Gastrocnemius medialis (tissue), 4 donors: ENCODE results near the gene NR6A1. TPM values are rescaled to one million over a fixed set of nuclear protein-coding genes. Genes with fewer than 3 reads are reported as not detected.

Experiments
- ATAC-seq, 2 donors: fragments of 150-250 bp; one replicate each; pipeline ENCODE4 v1.9.1; 2016
- DNase-seq, 2 donors: peaks; one replicate each; pipeline ENCODE4 v3.0.0-alpha.2; 2019
- H3K27ac ChIP-seq, 4 donors: fragments of 200-600 bp; sonication (generic); 1 replicate in 1 of 4; 2 replicates in 3 of 4; pipeline ENCODE4 v1.5.1; 2016 to 2018; ENCODE audit warnings: mild to moderate bottlenecking in 2 of 4, moderate library complexity in 1 of 4
- H3K27me3 ChIP-seq, 3 donors: fragments of 200-600 bp; sonication (generic) in 2 of 3; 1 replicate in 1 of 3; 2 replicates in 2 of 3; pipeline versions ENCODE4 v1.5.1 to v1.6.0; 2016 to 2019; ENCODE audit warnings: mild to moderate bottlenecking in 1 of 3, moderate library complexity in 1 of 3
- H3K36me3 ChIP-seq, 2 donors: fragments of 200-600 bp; sonication (generic) in 1 of 2; one replicate each; pipeline ENCODE4 v1.5.1; 2017 to 2018
- H3K4me1 ChIP-seq, 2 donors: fragments of 200-600 bp; sonication (generic) in 1 of 2; one replicate each; pipeline ENCODE4 v1.5.1; 2016 to 2017; ENCODE audit warnings: mild to moderate bottlenecking in 2 of 2
- H3K4me3 ChIP-seq, 4 donors: fragments of 200-600 bp; sonication (generic) in 3 of 4; 1 replicate in 1 of 4; 2 replicates in 3 of 4; pipeline ENCODE4 v1.5.1; 2016 to 2019; ENCODE audit warnings: mild to moderate bottlenecking in 2 of 4
- H3K9me3 ChIP-seq, 3 donors: fragments of 200-600 bp; sonication (generic) in 2 of 3; 1 replicate in 1 of 3; 2 replicates in 2 of 3; pipeline ENCODE4 v1.5.1; 2016 to 2019
- CTCF ChIP-seq, 5 experiments: fragments of 450-650 bp in 3 of 5; fragments of 200-600 bp in 2 of 5; sonication (generic) in 2 of 5; IDR thresholded peaks in 4 of 5; conservative IDR thresholded peaks in 1 of 5; 1 replicate in 4 of 5; 2 replicates in 1 of 5; pipeline ENCODE4 v1.5.1; 2016 to 2019; ENCODE audit warnings: antibody characterized with exemption in 5 of 5, mild to moderate bottlenecking in 3 of 5, moderate library complexity in 3 of 5
- POLR2A ChIP-seq, 2 donors: fragments of 450-650 bp; IDR thresholded peaks; one replicate each; pipeline ENCODE4 v1.6.1; 2017; ENCODE audit warnings: antibody characterized with exemption in 2 of 2, mild to moderate bottlenecking in 2 of 2, moderate library complexity in 2 of 2
- in situ Hi-C, 4 donors: fragments of 200-750 bp; cut with MboI; loops; one replicate each; pipeline versions ENCODE4 v1.15.0 to v1.8.0; 2017; ENCODE audit warnings: low sequenced_read_pairs in 4 of 4
- intact Hi-C: fragments of 100-400 bp; cut with DNase I; formaldehyde crosslinking; loops from one replicate; pipeline ENCODE4 v1.15.1; 2023; ENCODE audit warnings: low total_unique reads
- total RNA-seq, 4 donors: library from RNA; depleted of rRNA; stranded (reverse); fragments of >200 nt; gene quantifications; one replicate each; pipeline versions ENCODE4 v1.1.0 to v1.2.3, GENCODE V29; 2016

NR6A1 gene
- total RNA-seq, result 1 to 10 TPM in 3 of 4 donors, under 1 TPM in 1; 0.58 to 5.6 (median 2.1) TPM

GRCh38 chr9:124771021-124771866 lies at the start of gene NR6A1:
NR6A1 (minus strand) TSS chr9:124771311.
- peaks cover 17 to 20% of the 10 kb centered on the region in 2 donors for H3K4me1 ChIP-seq

GRCh38 chr9:124818431-124819281 lies 47.5 kb upstream of the NR6A1 start:
- peak in 1 of 5 experiments; percentile 11 for TF ChIP-seq CTCF (IDR thresholded peaks at IDR 0.05 in 4 of 5, conservative IDR thresholded peaks at IDR 0.05 in 1 of 5)
- no peak for TF ChIP-seq POLR2A (IDR thresholded peaks at IDR 0.05)
- in situ Hi-C loops (no loop called here), intact Hi-C loops (no loop called here)
- Histone ChIP-seq H3K36me3 (no peaks in the 10 kb centered on the region), H3K9me3 (no peaks in the 10 kb centered on the region), H3K4me1 (peaks cover 0 to 4% of the 10 kb centered on the region in 2 donors), H3K4me3 (no peak overlapping the region), H3K27me3 (no peaks in the 10 kb centered on the region), H3K27ac (peak overlapping the region in 2 of 4 donors; percentile 20 to 31)
- peak; percentile 78 to 95 for ATAC-seq
- DNase-seq, result peak; percentile 38 to 76

More at GRCh38 chr9:124771021-124771866, at the start of gene NR6A1:
- peak within 1 kb of the TSS; percentile 77 to 87 (median 80) for H3K27ac ChIP-seq
- H3K36me3 ChIP-seq, result no peaks in the 10 kb centered on the region
- peak; percentile 94 to 96 for DNase-seq
- H3K9me3 ChIP-seq, result no peaks in the 10 kb centered on the region
- intact Hi-C loops (loop anchor here (2.0 to 10.0 kb wide), 4 partner anchors 170 to 604 kb away; partner anchors contain the start of genes GOLGA1, HSPA5 and SCAI), in situ Hi-C loops (loop anchor here (5.0 to 25.0 kb wide), 6 partner anchors 76 to 616 kb away; partner anchors contain the start of genes SCAI (in 2 of the 4) and WDR38 (in 2 of the 4))
- TF ChIP-seq CTCF (IDR thresholded peaks at IDR 0.05 in 4 of 5, conservative IDR thresholded peaks at IDR 0.05 in 1 of 5) (peak in 4 of 5 experiments; percentile 37 to 61 (median 47)), POLR2A (IDR thresholded peaks at IDR 0.05) (peak; percentile 69 to 84)
- H3K27me3 ChIP-seq, result peaks cover 8 to 32% (median 14%) of the 10 kb centered on the region in 3 donors
- peak within 1 kb of the TSS; percentile 61 to 77 (median 72) for H3K4me3 ChIP-seq
- ATAC-seq, result peak; percentile 87 to 93

GRCh38 chr9:124815601-124816000 lies 44.5 kb upstream of the NR6A1 start:
- H3K4me3 ChIP-seq, result no peak overlapping the region
- H3K4me1 ChIP-seq, result peaks cover 0 to 4% of the 10 kb centered on the region in 2 donors
- intact Hi-C loops, result no loop called here
- no peak overlapping the region for H3K27ac ChIP-seq
- H3K9me3 ChIP-seq, result no peaks in the 10 kb centered on the region
- no peaks in the 10 kb centered on the region for H3K36me3 ChIP-seq
- DNase-seq (no peak), ATAC-seq (no peak)
- no peaks in the 10 kb centered on the region for H3K27me3 ChIP-seq
- TF ChIP-seq CTCF (IDR thresholded peaks at IDR 0.05 in 4 of 5, conservative IDR thresholded peaks at IDR 0.05 in 1 of 5) (no peak), POLR2A (IDR thresholded peaks at IDR 0.05) (no peak)
- in situ Hi-C loops, result no loop called here

GRCh38 chr9:124814164-124814535 lies 43.0 kb upstream of the NR6A1 start:
- Histone ChIP-seq H3K4me1 (peaks cover 0 to 4% of the 10 kb centered on the region in 2 donors), H3K36me3 (no peaks in the 10 kb centered on the region), H3K4me3 (no peak overlapping the region), H3K9me3 (no peaks in the 10 kb centered on the region), H3K27me3 (no peaks in the 10 kb centered on the region), H3K27ac (no peak overlapping the region)
- TF ChIP-seq POLR2A (IDR thresholded peaks at IDR 0.05) (no peak), CTCF (IDR thresholded peaks at IDR 0.05 in 4 of 5, conservative IDR thresholded peaks at IDR 0.05 in 1 of 5) (no peak)
- ATAC-seq (no peak), DNase-seq (no peak)
- intact Hi-C loops (no loop called here), in situ Hi-C loops (no loop called here)
